HepG2 (cell line): ENCODE data around the gene ALDH2. TPM values are rescaled to one million over a fixed set of nuclear protein-coding genes. Genes with fewer than 3 reads are reported as not detected.
A peak's percentile ranks its signal among the peaks of the same experiment; 100 is the strongest.

Source experiments
- FOSL2 ChIP-seq: sonication (generic); formaldehyde crosslinking; IDR thresholded peaks from 2 replicates; pipeline ENCODE4 v1.4.0; 2020; ENCODE audit warnings: missing genetic modification reagents
- FOXJ3 ChIP-seq: sonication (generic); formaldehyde crosslinking; IDR thresholded peaks from 2 replicates; pipeline ENCODE4 v1.4.0; 2020; ENCODE audit warnings: missing genetic modification reagents, mild to moderate bottlenecking, borderline replicate concordance
- GABPA ChIP-seq, 2 experiments: IDR thresholded peaks; 2 replicates each; pipeline ENCODE4 v1.6.1; 2011 to 2016; ENCODE audit warnings: low read depth in 2 of 2, low read length in 1 of 2, missing biosample characterization in 1 of 2, missing genetic modification characterization in 1 of 2
- HES4 ChIP-seq: sonication (generic); formaldehyde crosslinking; IDR thresholded peaks from 2 replicates; pipeline ENCODE4 v1.9.0; 2021; ENCODE audit warnings: mild to moderate bottlenecking, missing genetic modification reagents, borderline replicate concordance
- HIVEP1 ChIP-seq: sonication (generic); formaldehyde crosslinking; IDR thresholded peaks from 2 replicates; pipeline ENCODE4 v1.4.0; 2020; ENCODE audit warnings: mild to moderate bottlenecking, missing genetic modification reagents
- PHF21A ChIP-seq: sonication (generic); formaldehyde crosslinking; IDR thresholded peaks from 2 replicates; pipeline ENCODE4 v1.5.0; 2020; ENCODE audit warnings: mild to moderate bottlenecking, missing genetic modification reagents
- POLR2G ChIP-seq: fragments of 200-400 bp; formaldehyde crosslinking; IDR thresholded peaks from 2 replicates; pipeline ENCODE4 v1.6.1; 2018; ENCODE audit warnings: mild to moderate bottlenecking, low read depth, low read length, moderate library complexity
- RARA ChIP-seq: IDR thresholded peaks from 2 replicates; pipeline ENCODE4 v1.6.1; 2016; ENCODE audit warnings: missing genetic modification reagents, missing compliant biosample characterization
- REXO4 ChIP-seq: sonication (generic); formaldehyde crosslinking; IDR thresholded peaks from 2 replicates; pipeline ENCODE4 v1.8.0; 2022; ENCODE audit warnings: missing genetic modification reagents, mild to moderate bottlenecking, borderline replicate concordance
- TBP ChIP-seq: sonication (generic); formaldehyde crosslinking; IDR thresholded peaks from 2 replicates; pipeline ENCODE4 v1.5.0; 2020; ENCODE audit warnings: missing genetic modification reagents
- U2AF1 ChIP-seq: fragments of 200-400 bp; formaldehyde crosslinking; optimal IDR thresholded peaks from 2 replicates; pipeline ENCODE3; 2017; ENCODE audit warnings: mild to moderate bottlenecking, low read depth, low read length
- ZNF468 ChIP-seq: sonication (generic); formaldehyde crosslinking; IDR thresholded peaks from 2 replicates; pipeline ENCODE4 v1.8.0; 2022; ENCODE audit warnings: mild to moderate bottlenecking, moderate library complexity, missing genetic modification reagents
- ZNF768 ChIP-seq: sonication (generic); formaldehyde crosslinking; IDR thresholded peaks from 2 replicates; pipeline ENCODE4 v1.4.0; 2020; ENCODE audit warnings: missing genetic modification reagents
- polyA plus RNA-seq, 8 experiments: library from polyadenylated mRNA; depleted of rRNA in 3 of 8; stranded (reverse) in 7 of 8; unstranded in 1 of 8; fragments of >200 nt; fragmentation: Illumina TruSeq in 4 of 8; extraction: Trizol in 4 of 8; gene quantifications; 2 replicates each; pipeline versions ENCODE4 v1.2.1 to v1.2.3, GENCODE V29; 2011 to 2016; ENCODE audit warnings: low read depth in 4 of 8, missing spikeins in 1 of 8, mixed read lengths in 1 of 8; ENCODE audit not compliant: insufficient read depth in 1 of 8
- total RNA-seq, 5 experiments: library from RNA; depleted of rRNA; stranded (reverse); fragments of >200 nt; fragmentation: Illumina TruSeq; extraction: Trizol; gene quantifications; 2 replicates each; pipeline ENCODE4 v1.2.3, GENCODE V29; 2016; ENCODE audit warnings: low read depth in 1 of 5
- TF ChIP-seq, protein P1 (sequence below): sonication (generic); formaldehyde crosslinking; IDR thresholded peaks from 2 replicates; pipeline ENCODE4 v1.4.0; 2020; ENCODE audit warnings: low read depth, mild to moderate bottlenecking, missing genetic modification reagents
- TF ChIP-seq, protein P2 (sequence below): sonication (generic); formaldehyde crosslinking; IDR thresholded peaks from 2 replicates; pipeline ENCODE4 v1.4.0; 2020; ENCODE audit warnings: missing genetic modification reagents
- TF ChIP-seq, protein P3 (sequence below): sonication (generic); formaldehyde crosslinking; IDR thresholded peaks from 2 replicates; pipeline ENCODE4 v1.4.0; 2020; ENCODE audit warnings: missing genetic modification reagents, borderline replicate concordance
- TF ChIP-seq, protein P4 (sequence below): IDR thresholded peaks from 2 replicates; pipeline ENCODE4 v1.6.1; 2016; ENCODE audit warnings: low read depth, control low read depth

The ALDH2 gene
- total and polyA plus RNA-seq, 2 of the 13 experiments (the other 11 are each of a cell fraction or from before 2014, with no cell fraction given) = 78.8 to 103 TPM

DNA sequence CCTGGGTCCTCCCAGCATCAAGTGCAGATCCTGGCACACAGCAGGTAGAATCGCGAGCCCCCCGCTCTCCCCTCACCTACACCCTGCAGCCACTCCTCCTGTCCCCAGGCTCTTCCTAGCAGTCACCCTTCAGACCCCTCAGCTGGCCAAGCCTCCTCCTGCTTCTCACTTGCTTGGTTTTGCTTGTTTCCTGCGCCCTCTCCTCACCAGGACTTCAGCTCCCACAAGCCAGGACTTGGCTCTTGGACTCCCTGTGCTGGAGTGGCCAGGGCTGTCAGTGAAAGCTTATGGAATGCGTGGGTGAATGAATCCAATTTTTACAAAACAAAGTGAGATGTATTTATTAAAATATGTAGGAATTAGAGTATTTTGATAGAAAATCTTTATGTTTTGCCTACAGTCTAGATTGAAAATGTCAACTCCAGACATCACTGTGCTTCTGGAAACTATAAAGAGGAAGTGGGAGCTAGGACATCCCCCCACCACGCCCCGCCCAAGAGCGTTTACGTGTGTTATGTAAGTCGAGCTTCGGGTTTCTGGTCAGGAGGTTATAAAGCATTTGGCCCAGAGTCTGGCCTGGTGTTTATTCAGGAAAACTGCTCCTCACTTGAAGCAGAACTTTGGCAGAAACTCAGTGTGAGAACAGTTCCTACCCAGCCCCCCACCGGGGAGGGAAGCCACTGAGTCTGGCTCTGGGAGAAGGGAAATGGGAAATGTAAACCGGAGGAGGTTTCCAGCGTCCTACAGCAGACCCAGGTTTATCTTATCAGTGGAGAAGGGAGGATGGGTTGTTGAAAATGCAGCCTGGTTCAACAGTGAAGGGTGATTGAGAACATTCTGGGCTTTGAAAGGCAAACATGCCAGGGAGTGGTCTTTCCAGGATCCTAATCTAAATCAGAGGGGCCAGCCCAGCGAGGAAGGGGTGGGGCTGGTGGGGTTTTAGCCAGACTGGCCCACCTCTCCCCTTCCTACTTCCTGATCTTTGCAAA is 8.8 kb downstream of the ALDH2 start (continued):
- TF ChIP-seq, protein P1, sequence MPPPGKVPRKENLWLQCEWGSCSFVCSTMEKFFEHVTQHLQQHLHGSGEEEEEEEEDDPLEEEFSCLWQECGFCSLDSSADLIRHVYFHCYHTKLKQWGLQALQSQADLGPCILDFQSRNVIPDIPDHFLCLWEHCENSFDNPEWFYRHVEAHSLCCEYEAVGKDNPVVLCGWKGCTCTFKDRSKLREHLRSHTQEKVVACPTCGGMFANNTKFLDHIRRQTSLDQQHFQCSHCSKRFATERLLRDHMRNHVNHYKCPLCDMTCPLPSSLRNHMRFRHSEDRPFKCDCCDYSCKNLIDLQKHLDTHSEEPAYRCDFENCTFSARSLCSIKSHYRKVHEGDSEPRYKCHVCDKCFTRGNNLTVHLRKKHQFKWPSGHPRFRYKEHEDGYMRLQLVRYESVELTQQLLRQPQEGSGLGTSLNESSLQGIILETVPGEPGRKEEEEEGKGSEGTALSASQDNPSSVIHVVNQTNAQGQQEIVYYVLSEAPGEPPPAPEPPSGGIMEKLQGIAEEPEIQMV (CRISPR knock-in tag) = no peak
- no peak for TF ChIP-seq ZNF468 (CRISPR knock-in tag)
- TF ChIP-seq, protein P2, sequence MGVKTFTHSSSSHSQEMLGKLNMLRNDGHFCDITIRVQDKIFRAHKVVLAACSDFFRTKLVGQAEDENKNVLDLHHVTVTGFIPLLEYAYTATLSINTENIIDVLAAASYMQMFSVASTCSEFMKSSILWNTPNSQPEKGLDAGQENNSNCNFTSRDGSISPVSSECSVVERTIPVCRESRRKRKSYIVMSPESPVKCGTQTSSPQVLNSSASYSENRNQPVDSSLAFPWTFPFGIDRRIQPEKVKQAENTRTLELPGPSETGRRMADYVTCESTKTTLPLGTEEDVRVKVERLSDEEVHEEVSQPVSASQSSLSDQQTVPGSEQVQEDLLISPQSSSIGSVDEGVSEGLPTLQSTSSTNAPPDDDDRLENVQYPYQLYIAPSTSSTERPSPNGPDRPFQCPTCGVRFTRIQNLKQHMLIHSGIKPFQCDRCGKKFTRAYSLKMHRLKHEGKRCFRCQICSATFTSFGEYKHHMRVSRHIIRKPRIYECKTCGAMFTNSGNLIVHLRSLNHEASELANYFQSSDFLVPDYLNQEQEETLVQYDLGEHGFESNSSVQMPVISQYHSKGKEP (CRISPR knock-in tag) = no peak
- TF ChIP-seq FOXJ3 (CRISPR knock-in tag) = peak; percentile 18; the same call in 1 of the 2 replicates
- TF ChIP-seq POLR2G = 0 out of 2 replicates have a peak, but pooled peaks have one; percentile 13
- no peak for TF ChIP-seq GABPA (IDR thresholded peaks at IDR 0.05; ENCODE audit: low read depth, low read length)
- 0 out of 2 replicates have a peak, but pooled peaks have one; percentile 40 for TF ChIP-seq GABPA (CRISPR knock-in tag; IDR thresholded peaks at IDR 0.05; ENCODE audit: low read depth)
- no peak for TF ChIP-seq HIVEP1
- peak; percentile 91 for TF ChIP-seq RARA (CRISPR knock-in tag)
- TF ChIP-seq HES4 (CRISPR knock-in tag) = no peak
- peak; percentile 73 for TF ChIP-seq PHF21A (CRISPR knock-in tag)
- TF ChIP-seq, protein P3, sequence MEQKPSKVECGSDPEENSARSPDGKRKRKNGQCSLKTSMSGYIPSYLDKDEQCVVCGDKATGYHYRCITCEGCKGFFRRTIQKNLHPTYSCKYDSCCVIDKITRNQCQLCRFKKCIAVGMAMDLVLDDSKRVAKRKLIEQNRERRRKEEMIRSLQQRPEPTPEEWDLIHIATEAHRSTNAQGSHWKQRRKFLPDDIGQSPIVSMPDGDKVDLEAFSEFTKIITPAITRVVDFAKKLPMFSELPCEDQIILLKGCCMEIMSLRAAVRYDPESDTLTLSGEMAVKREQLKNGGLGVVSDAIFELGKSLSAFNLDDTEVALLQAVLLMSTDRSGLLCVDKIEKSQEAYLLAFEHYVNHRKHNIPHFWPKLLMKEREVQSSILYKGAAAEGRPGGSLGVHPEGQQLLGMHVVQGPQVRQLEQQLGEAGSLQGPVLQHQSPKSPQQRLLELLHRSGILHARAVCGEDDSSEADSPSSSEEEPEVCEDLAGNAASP (CRISPR knock-in tag) = no peak; the same call in 1 of the 2 replicates
- TF ChIP-seq, protein P4, sequence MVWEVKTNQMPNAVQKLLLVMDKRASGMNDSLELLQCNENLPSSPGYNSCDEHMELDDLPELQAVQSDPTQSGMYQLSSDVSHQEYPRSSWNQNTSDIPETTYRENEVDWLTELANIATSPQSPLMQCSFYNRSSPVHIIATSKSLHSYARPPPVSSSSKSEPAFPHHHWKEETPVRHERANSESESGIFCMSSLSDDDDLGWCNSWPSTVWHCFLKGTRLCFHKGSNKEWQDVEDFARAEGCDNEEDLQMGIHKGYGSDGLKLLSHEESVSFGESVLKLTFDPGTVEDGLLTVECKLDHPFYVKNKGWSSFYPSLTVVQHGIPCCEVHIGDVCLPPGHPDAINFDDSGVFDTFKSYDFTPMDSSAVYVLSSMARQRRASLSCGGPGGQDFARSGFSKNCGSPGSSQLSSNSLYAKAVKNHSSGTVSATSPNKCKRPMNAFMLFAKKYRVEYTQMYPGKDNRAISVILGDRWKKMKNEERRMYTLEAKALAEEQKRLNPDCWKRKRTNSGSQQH = 0 out of 2 replicates have a peak, but pooled peaks have one; percentile 22
- TF ChIP-seq U2AF1 = no peak
- TF ChIP-seq TBP (CRISPR knock-in tag) = no peak
- TF ChIP-seq REXO4 (CRISPR knock-in tag) = no peak
- peak; percentile 36; the same call in 1 of the 2 replicates for TF ChIP-seq FOSL2 (CRISPR knock-in tag)
- TF ChIP-seq ZNF768 (CRISPR knock-in tag) = no peak
